HK-2 (cell line): Measurements from ENCODE around the gene ZFAND2B.

Experiments
- DNase-seq: peaks from one replicate; pipeline ENCODE4 v3.0.0-alpha.2; 2018; ENCODE audit not compliant: unreplicated experiment

ZFAND2B gene

DNA sequence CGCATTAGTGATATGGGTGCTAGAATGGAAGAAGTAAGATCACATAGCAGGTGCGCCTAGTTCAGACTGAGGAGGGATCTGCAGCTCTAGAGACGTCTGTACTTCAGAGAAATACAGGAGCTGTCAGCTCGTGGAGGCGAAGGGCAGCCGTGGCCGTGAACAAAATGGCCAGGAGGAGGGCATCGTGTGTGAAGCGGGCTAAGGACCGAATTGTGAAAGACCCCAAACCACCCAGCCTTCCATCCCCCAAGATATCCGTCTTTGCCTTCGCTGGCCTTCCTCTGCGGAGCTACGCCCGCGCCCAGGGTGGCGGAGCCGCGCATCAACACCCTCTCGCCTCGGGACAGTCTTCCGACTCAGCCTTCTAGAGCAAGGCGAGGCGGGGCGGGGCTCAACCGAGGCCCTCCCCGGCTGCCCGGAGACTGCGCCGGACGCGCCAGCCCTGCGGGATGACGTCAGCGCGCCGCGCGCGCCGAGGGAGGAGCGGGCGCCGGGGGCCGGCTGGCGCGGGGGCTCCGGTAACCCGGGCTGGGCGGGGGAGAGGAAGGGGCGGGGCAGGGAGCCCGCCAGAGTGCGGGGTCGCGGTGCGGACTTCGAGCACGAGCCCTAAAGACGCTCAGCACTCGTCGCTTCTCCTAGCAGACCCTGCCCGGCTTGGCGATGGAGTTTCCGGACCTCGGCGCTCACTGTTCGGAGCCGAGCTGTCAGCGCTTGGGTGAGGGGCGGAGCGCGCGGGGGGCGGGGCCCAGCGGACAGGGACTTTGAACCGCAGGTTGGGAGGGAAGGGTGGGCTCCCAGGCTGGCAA is at the start of gene ZFAND2B:
TSS of gene ZFAND2B (plus strand) at position 455 of the 806 bp plus-strand sequence. CDS start at position 661, 206 bp downstream.
- peak; percentile 93 for DNase-seq

- no peak for DNase-seq
Observed at GRCh38 chr2:219157396-219157795, 49.2 kb upstream of the ZFAND2B start.

GRCh38 chr2:219158025-219158424 is 48.6 kb upstream of the ZFAND2B start:
- no peak for DNase-seq

- DNase-seq: no peak
Observed at GRCh38 chr2:219158586-219158985, 48.0 kb upstream of the ZFAND2B start.

DNA sequence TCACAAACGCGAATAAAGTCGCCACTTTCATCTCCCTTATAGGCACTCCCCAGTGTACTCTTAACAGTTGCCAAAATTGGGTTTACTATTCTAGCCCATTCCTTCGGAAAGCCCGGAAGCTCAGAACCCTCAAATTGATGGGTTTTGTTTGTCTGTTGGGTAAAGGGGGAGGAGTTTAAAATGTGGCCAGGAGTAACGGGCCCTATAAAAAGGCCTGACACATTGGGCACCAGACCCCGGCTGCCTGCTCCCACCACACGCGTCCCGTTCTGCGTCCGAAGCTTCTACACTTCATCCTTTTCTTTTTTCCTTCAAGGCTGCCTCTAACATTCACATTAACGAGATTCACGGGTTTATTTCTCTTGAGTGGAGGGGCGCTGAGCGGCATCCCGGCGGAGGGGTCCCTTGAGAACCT is 46.8 kb upstream of the ZFAND2B start:
- DNase-seq: no peak

DNA sequence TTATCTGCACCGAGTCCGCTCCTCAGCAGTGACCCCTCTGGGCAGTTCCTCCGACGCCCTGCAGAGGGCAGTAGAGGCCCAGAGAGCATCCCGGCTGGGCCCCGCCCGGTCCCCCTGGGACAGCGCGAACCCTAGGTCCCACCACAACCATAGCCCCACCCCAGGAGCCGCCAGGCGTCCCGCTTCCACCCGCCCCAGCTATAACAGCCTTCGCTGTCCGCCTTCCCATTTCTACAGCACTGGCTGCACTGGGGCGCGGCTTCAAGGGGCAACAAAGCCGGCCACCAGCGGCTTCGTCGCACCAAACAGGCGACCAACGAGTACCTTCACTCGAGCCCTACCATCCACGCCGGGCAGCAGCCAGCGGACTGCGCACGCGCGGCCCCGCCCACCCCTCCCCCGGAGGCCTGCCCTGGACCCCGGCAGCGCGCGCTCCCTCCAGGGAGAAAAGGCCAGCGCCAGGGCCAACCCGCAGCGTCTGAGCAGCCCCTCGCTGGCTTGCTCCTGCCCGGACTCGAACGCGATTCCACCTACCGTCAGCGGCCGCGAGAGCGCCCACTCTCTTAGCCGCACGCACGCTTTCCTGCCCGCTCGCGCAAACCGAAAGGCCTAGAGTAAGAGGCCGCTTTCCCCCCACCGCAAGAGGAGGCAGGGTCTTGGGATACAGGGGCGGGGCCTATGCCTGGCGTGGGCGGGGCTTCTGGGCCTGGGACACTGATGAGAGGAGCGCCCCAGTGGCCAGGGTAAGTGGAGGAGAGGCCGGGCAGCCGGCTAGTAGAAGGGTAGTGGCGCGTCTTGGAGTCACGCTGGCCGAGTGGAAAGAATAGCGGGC is 46.2 kb upstream of the ZFAND2B start, which contains the start of gene NHEJ1:
TSS of gene NHEJ1 (minus strand) at position 630 of the 832 bp plus-strand sequence. CDS start 2,453 bp downstream, outside the sequence.
- DNase-seq: peak; percentile 98

DNA sequence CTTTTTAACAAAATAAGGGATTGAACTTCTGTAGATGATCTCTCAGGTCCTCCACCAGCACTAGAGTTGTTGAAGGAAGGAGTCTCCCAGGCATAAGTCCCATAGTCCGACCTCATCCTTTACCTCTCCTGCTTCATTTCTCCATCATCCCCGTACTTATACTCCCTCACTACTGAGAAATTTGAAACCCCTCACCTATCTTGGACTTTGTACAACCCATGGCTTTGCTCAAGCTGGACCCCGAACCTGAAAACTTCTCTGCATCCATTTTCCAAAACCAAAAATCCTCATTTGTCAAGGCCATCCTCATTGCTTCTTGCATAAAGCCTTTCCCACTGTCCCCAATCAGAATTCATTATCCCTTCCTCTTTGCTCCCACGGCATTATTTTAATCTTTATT is 45.5 kb upstream of the ZFAND2B start:
- no peak for DNase-seq

DNA sequence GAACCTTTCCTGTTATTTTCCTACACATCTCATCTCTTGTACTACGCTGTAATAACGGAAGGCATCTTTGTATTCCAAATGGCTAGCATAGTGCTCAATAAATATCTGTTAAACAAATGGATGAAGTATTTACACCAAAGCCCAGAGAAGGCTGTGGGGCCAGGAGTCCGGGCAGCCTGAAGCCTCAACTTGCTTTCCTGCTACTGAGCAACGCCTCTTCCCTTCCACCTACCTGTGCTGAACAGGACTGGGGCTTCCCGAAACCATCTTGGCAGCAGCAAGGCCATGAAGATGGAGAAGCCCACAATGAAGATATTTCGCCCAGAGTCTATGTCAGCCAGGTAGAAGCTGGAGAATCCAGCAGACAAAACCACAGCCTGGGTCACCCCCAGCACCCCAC is 43.4 kb upstream of the ZFAND2B start:
- DNase-seq: no peak

- DNase-seq: no peak
Observed at GRCh38 chr2:219165058-219165911, 41.3 kb upstream of the ZFAND2B start.

GRCh38 chr2:219167997-219168396 is 38.6 kb upstream of the ZFAND2B start:
- DNase-seq: no peak

DNA sequence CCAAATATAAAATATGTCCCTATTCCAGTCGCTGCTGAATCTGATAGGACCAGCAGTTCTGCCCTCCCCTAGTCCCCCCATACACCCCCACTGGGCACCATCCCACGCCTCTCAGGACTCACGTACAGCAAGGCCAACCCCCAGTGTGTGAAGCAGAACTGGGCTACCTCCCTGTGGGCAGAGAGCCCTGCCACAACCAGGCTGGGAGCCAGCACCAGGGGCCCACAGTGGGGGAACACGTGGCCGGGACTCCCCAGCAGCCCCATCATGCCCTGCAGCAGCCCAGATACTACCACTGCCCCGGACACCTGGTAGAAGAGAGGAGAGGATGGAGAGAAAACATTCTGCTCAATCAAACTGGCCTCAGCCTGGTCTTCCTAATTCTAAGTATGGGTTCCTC is 38.1 kb upstream of the ZFAND2B start:
- DNase-seq: no peak

- no peak for DNase-seq
Observed at GRCh38 chr2:219168932-219169331, 37.6 kb upstream of the ZFAND2B start.

DNA sequence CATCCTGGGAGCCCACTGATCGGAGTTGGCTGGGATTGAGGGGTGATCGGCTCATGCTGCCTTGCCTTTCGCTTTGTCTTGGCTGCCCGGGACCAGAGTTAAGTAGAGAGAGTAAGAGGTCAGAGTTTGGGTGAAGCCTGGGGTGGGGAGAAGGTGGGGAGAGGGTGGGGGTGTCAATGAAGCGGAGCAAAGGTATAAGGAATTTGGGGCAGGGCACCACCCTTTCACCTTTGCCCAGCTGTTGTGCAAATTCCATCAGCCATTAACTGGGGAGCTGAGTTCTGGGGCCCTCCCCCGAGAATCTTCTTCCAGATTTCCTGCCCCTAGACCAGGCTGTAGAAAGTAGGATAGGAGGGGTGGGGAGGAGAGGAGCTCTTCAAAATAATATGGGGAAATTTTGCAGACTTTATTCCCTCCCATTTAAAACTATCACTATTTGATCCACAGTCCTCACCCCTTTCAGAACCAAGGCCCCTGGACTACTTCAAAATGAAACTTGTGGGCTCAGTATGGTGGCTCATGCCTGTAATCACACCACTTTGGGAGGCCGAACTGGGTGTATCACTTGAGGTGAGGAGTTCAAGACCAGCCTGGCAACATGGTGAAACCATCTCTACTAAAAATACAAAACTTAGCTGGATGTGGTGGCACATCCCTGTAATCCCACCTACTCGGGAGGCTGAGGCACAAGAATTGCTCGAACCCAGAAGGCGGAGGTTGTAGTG is 36.5 kb upstream of the ZFAND2B start, which contains the start of gene SLC23A3:
TSS of gene SLC23A3 (minus strand) at position 100 of the 725 bp plus-strand sequence. CDS start at position 55, 45 bp downstream.
- DNase-seq: no peak

- peak; percentile 35 for DNase-seq
Observed at GRCh38 chr2:219171231-219171651, 35.3 kb upstream of the ZFAND2B start.

- DNase-seq: no peak
Observed at GRCh38 chr2:219172231-219173154, 34.1 kb upstream of the ZFAND2B start.

DNA sequence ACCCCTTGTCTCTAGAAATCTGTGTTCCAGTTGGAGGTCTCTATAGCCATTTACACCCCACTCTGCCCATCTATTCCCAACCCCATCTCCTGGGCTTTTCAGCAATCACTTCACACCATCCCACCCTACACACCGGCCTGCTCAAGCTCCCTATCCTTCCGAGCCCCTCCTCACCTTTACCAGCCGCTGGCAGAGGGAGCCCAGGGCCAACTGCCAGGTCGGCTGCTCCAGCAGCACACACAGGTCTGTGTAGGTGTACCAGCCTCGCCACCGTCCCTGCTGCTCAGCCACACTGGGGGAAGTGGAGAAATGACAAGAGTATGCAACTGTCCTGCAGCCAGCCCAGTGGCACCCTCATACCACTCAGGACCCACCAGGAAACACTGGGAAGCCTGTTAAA is 33.4 kb upstream of the ZFAND2B start:
- no peak for DNase-seq

- DNase-seq: peak; percentile 42
Observed at GRCh38 chr2:219174146-219174545, 32.4 kb upstream of the ZFAND2B start.

GRCh38 chr2:219174801-219175200 is 31.8 kb upstream of the ZFAND2B start:
- DNase-seq: peak; percentile 60

DNA sequence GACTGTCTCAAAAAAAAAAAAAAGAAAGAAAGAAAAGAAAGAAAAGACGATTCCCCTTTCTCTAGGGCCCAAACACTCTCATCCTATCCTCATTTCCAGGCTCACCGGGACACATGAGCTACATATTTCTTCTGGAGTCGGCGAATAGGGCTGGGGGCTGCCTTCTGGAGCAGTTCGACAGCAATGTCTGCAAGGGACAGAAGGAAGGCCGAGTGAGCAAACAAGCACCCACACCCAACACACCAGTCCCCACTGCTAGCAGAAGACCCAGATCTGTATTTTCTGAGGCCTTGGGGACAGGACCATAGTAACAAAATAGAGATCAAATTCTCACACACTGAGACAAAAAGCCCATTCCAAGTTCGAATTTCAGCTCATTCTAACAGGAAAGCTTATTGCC is 31.1 kb upstream of the ZFAND2B start:
- DNase-seq: no peak
